ENCODE data around the gene HPD. TPM values are rescaled to one million over a fixed set of nuclear protein-coding genes. Genes with fewer than 3 reads are reported as not detected.

The HPD gene
- total RNA-seq, 1 experiment from 2014 or later, result not detected

- intact Hi-C loops (cut with micrococcal nuclease), result loop anchor here (1.0 to 10.0 kb wide), 2 partner anchors 90 to 227 kb away; partner anchors contain the start of genes BCL7A and PSMD9
- Histone ChIP-seq H3K4me1 (ENCODE audit: insufficient read depth, low read length) (peaks cover 68% of the 10 kb centered on the region), H3K4me2 (ENCODE audit: low read length) (peak overlapping the region; percentile 93), H3K9me2 (replicated peaks; ENCODE audit: low read length) (no peaks in the 10 kb centered on the region), H3K27ac (ENCODE audit: low read length) (peak overlapping the region; percentile 99), H3K9ac (ENCODE audit: low read length) (peak overlapping the region; percentile 58), H4K20me1 (ENCODE audit: low read length) (no peaks in the 10 kb centered on the region), H2AFZ (ENCODE audit: low read length) (no peak overlapping the region), H3K27me3 (ENCODE audit: low read length) (no peaks in the 10 kb centered on the region), H3K9me3 (ENCODE audit: low read length) (no peaks in the 10 kb centered on the region), H3K4me3 (ENCODE audit: low read length) (peak overlapping the region; percentile 67), H3K79me2 (ENCODE audit: low read length) (peaks cover 67% of the 10 kb centered on the region), H3K36me3 (ENCODE audit: low read depth, low read length) (no peaks in the 10 kb centered on the region), H3F3A (ENCODE audit: low read length, unreplicated experiment) (no peaks in the 10 kb centered on the region)
- ChIA-PET POLR2A (ENCODE audit: unreplicated experiment) (no interaction called here), CTCF (interaction anchor here (1.0 kb wide), 1 partner anchor 14 kb away, joined by 6 read pairs; no protein-coding TSS in a partner anchor)
- BruUV-seq (replicated peaks), result no TSS peak
- DNase-seq (peak; percentile 62), ATAC-seq (no peak)
- no peak for TF ChIP-seq CTCF (conservative IDR thresholded peaks at IDR 0.05; ENCODE audit: low read depth, low read length)
Measured at GRCh38 chr12:121797937-121798786, 60.5 kb downstream of the HPD start.

GRCh38 chr12:121796855-121797751 lies 61.6 kb downstream of the HPD start:
- POLR2A ChIA-PET (ENCODE audit: unreplicated experiment), result interaction anchor here (0.6 to 1.4 kb wide), 2 partner anchors 10 to 155 kb away, joined by 3 to 10 read pairs; no protein-coding TSS in a partner anchor
- CTCF ChIA-PET, result interaction anchor here (0.6 to 4.0 kb wide), 6 partner anchors 13 to 96 kb away, joined by 4 to 95 read pairs (median 16); partner anchors contain the start of gene PSMD9
- intact Hi-C loops (cut with micrococcal nuclease), result loop anchor here (1.0 to 10.0 kb wide), 2 partner anchors 91 to 228 kb away; partner anchors contain the start of genes BCL7A and PSMD9
- ATAC-seq (peak; percentile 26), DNase-seq (peak; percentile 97)
- Histone ChIP-seq H3K9ac (ENCODE audit: low read length) (peak overlapping the region; percentile 58), H4K20me1 (ENCODE audit: low read length) (no peaks in the 10 kb centered on the region), H3K27me3 (ENCODE audit: low read length) (no peaks in the 10 kb centered on the region), H3K79me2 (ENCODE audit: low read length) (peaks cover 68% of the 10 kb centered on the region), H3K4me2 (ENCODE audit: low read length) (peak overlapping the region; percentile 93), H3K36me3 (ENCODE audit: low read depth, low read length) (no peaks in the 10 kb centered on the region), H3K4me1 (ENCODE audit: insufficient read depth, low read length) (peaks cover 67% of the 10 kb centered on the region), H3K4me3 (ENCODE audit: low read length) (peak overlapping the region; percentile 67), H3K9me2 (replicated peaks; ENCODE audit: low read length) (no peaks in the 10 kb centered on the region), H3F3A (ENCODE audit: low read length, unreplicated experiment) (no peaks in the 10 kb centered on the region), H3K9me3 (ENCODE audit: low read length) (no peaks in the 10 kb centered on the region), H3K27ac (ENCODE audit: low read length) (peak overlapping the region; percentile 99), H2AFZ (ENCODE audit: low read length) (no peak overlapping the region)
- no TSS peak for BruUV-seq (replicated peaks)
- TF ChIP-seq EZH2 (IDR thresholded peaks at IDR 0.05; ENCODE audit: low read length, unreplicated experiment) (no peak), CTCF (conservative IDR thresholded peaks at IDR 0.05; ENCODE audit: low read depth, low read length) (peak; percentile 32; the same call in 1 of the 2 replicates), EZH2phosphoT487 (IDR thresholded peaks at IDR 0.05; ENCODE audit: borderline replicate concordance, low read length) (no peak)
